GM18499 (cell line): ENCODE data around the gene ABHD2.
"Not testable (repeated sequence)": the region's sequence is repeated elsewhere in the genome, so short reads cannot be mapped to it uniquely, and the experiment has no call there.

Source experiments
- ATAC-seq: cut with Tn5 transposase; IDR thresholded peaks from one replicate; pipeline ENCODE4 v1.9.1; 2021; ENCODE audit warnings: moderate number of reproducible peaks; ENCODE audit not compliant: insufficient read depth, unreplicated experiment

The ABHD2 gene

GRCh38 chr15:89209057-89209456 is 120.8 kb downstream of the ABHD2 start:
- ATAC-seq, result no peak

GRCh38 chr15:89211678-89212170 is 123.5 kb downstream of the ABHD2 start:
- ATAC-seq, result no peak

GRCh38 chr15:89215627-89216026 is 127.4 kb downstream of the ABHD2 start:
- no peak for ATAC-seq

GRCh38 chr15:89217031-89217430 is 128.8 kb downstream of the ABHD2 start:
- no peak for ATAC-seq

- ATAC-seq, result no peak
These were observed 129.6 kb downstream of the ABHD2 start for GRCh38 chr15:89217686-89218376.

GRCh38 chr15:89218531-89218930 is 130.3 kb downstream of the ABHD2 start:
- ATAC-seq, result no peak

- ATAC-seq, result no peak
These were observed 133.3 kb downstream of the ABHD2 start, which contains the start of gene RLBP1 for GRCh38 chr15:89221543-89221942. TSS of gene RLBP1 (minus strand) at chr15:89221579. CDS start at chr15:89218975, 2,604 bp downstream.

- no peak for ATAC-seq
These were observed 137.3 kb downstream of the ABHD2 start for GRCh38 chr15:89225588-89225987.

- no peak for ATAC-seq
These were observed 138.3 kb downstream of the ABHD2 start for GRCh38 chr15:89226359-89227221.

GRCh38 chr15:89227425-89227824 is 139.2 kb downstream of the ABHD2 start:
- no peak for ATAC-seq

GRCh38 chr15:89230277-89230676 is 142.0 kb downstream of the ABHD2 start:
- no peak for ATAC-seq

- no peak for ATAC-seq
These were observed 143.6 kb downstream of the ABHD2 start for GRCh38 chr15:89231832-89232231.

GRCh38 chr15:89239883-89240810 is 151.9 kb downstream of the ABHD2 start:
- not testable (repeated sequence) for ATAC-seq

- no peak for ATAC-seq
These were observed 154.9 kb downstream of the ABHD2 start for GRCh38 chr15:89243046-89243690.

- peak; percentile 89 for ATAC-seq
These were observed 155.7 kb downstream of the ABHD2 start, which contains the start of gene FANCI for GRCh38 chr15:89243691-89244573. TSS of gene FANCI (plus strand) at chr15:89243979. CDS start at chr15:89247648, 3,669 bp downstream.

- no peak for ATAC-seq
These were observed 156.3 kb downstream of the ABHD2 start for GRCh38 chr15:89244574-89244903.

- ATAC-seq, result no peak
These were observed 159.2 kb downstream of the ABHD2 start for GRCh38 chr15:89247446-89247845.

- ATAC-seq, result no peak
These were observed 160.3 kb downstream of the ABHD2 start for GRCh38 chr15:89248584-89248983.

- not testable (repeated sequence) for ATAC-seq
These were observed 161.9 kb downstream of the ABHD2 start for GRCh38 chr15:89250142-89250541.
